NCI-H510A (cell line): ENCODE measurements around the gene PRDX6.
A peak's percentile ranks its signal among the peaks of the same experiment; 100 is the strongest.
"Not testable (repeated sequence)": the region's sequence is repeated elsewhere in the genome, so short reads cannot be mapped to it uniquely, and the experiment has no call there.

ENCODE experiments used
- DNase-seq: peaks from one replicate; lab custom pipeline; 2025; lab: John Stamatoyannopoulos, UW

The PRDX6 gene, protein sequence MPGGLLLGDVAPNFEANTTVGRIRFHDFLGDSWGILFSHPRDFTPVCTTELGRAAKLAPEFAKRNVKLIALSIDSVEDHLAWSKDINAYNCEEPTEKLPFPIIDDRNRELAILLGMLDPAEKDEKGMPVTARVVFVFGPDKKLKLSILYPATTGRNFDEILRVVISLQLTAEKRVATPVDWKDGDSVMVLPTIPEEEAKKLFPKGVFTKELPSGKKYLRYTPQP

DNA sequence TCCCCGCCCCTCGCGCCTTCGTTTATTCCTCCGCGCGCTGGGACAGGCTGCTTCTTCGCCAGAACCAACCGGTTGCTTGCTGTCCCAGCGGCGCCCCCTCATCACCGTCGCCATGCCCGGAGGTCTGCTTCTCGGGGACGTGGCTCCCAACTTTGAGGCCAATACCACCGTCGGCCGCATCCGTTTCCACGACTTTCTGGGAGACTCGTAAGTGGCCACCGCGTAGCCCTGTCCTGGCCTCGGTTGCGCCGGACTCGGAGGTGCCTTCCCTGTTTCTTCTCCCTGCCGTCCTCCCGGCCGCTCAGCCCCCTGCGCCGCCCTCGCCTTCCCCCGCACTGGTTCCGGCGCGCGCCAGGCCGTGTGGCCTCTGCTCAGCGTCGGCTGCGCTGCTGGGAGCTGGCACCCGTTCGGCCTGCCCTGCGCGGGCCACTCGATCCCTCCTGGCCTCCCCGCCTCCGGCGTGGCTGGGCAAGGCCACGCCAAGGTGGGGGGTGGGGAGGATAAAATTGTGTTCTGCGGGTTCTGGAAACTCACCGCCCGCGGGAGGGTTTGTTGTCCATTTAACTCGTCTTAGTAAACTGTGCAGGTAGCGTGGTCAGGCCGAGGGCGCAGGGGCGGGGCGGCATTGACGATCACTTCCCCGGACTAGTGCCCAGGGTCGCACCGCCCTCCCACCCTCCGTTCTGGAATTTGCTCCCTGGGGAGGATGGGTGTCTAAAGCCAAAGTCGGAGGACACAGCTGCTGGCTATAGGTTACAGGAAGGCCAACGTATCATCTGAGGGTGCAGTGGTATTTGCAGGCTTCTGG is at the start of gene PRDX6:
Gene PRDX6, plus strand, starts transcription at position 50 of the 808 bp plus-strand sequence. Its CDS starts 63 bp downstream, at position 113.
- peak; percentile 89 for DNase-seq

DNA sequence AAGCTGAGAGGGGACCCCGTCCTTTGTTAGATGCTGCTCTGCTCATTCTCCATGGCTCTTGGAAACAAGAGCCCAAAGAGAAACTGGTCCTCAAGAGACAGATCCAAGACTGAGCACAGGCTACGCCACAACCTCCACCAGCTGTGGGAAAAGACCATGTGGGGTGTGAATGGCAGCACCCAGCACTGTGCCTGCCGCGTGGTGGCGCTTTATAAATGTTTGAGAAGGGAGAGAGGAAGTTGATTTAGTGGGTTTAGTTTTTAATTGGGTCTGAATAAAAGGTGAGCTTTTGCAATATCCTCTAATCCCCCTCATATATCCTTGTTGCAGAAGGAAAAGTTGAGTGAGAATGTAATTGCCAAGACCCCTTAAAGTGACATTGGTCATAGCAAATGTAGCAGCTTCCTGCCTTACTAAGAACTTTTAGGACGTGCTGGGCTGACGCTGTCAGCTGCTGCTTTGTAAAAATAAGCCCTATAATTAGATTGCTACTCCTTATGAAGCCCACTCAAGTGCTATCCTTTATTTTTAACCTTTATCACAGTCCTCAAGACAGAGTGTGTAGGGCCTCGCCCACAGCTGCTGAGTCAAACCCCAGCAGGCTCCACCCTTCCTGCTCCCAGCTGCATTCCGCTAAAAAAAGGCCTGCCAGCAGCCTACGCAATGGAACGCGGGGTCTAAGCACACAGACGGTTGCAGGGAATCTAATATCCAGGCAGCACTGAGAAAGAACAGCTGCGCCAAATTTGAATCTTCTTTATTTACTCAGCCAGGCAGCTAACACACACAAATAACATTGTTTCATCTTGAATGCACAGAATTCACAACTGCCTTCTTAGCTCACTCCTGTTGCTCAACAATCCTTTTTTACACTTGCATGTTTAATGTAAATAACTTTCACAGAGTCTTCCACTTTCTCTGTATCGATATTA is 47.4 kb upstream of the PRDX6 start:
- no peak for DNase-seq

DNA sequence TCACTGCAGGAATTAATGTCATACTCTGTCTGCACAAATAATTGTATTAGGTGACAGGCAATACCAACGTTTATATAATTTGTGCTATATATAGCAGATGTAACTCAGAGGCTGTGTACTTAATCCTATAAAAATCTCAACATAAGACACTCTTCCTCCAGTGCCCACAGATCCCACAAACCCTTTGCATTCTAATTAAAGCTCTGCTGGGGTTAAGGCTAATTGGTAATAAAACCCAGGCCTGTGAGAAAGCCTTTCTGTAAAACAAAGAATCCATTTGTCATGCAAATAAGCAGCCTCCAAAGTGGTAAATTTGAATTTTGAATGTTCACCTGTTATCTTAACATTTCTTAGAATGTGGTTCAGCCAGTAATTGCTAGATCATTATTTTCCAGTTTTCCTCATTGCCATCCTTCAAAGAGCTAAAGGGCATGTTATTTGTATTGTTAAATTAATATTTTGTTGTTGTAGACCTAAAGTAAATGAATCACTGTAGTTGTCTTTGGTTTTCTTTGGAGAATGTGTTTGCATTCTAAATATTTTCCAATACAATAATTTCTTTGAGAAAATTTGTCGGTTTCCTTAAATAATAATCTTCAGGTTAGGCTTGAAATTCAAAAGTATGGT is 46.3 kb upstream of the PRDX6 start:
- DNase-seq: no peak

DNA sequence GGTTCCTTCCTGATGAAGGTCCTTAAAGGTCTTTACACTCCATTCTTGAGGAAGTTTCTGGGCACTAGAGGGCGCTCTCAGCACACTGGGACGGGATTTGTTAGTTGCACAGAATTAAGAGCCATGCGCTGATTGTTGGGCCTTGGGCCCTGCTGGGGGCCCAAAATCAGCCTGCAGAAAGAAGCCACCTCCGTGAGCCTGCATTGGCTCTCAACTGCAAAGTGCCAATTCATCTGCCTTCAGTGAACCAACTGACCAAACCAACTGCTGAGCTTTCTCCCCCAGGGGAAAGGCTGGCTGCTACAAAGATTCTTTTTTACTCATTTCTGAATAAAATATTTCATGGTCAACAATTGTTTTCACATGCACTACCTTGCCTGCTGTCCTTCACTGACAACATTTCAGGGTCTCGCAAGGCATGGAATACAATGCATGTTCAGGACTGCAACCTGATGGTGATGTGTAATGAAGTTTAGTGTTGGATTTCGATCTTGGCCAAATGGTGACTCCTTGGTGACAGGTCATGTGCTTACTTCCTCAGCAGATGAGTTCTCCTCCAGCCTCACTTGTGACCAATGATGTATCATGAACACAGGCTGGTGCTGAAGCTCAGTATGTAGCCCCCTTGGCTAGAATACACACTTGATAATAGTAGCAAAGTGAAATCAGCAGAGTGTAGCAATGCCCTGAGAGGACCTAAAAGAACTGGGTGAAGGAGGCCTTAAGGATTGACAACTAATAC is 45.7 kb upstream of the PRDX6 start:
- DNase-seq: peak; percentile 50

DNA sequence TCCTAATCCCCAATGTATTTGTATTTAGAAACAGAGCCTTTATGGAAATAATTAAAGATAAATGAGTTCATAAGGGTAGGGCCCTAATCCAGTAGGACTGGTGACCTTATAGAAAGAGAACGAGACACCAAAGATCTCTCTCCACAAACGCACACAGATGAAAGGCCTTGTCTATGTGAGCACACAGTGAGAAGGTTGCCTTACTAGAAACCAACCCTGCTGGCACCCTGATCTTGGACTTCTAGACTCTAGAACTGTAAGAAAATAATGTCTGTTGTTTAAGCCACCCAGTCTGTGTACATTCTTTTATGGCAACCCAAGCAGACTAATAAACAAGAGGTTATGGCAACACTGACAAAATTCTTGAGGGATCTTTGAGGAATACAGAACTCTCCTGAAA is 44.8 kb upstream of the PRDX6 start:
- DNase-seq: no peak

DNA sequence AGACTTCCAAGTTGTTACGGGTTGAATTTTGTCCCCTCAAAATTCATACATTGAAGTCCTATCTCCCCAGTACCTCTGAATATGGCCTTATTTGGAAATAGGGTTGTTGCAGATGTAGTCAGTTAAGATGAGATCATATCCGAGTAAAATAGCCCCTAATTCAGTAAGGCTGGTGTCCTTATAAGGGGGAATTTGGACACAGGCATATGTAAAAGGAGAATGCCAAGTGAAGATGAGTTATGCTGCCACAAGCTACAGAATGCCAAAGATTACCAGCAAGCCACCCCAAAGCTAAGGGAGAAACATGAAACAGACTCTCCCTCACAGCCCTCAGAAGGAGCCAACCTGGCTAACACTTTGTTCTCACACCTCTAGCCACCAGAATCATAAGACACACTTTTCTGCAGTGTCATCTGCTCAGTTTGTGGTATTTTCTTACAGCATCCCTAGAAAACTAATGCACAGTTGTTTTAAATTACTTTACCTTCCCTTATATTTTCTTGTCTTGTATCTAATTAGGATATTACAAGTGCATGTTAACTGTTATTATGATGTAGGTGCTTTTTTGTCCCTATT is 43.3 kb upstream of the PRDX6 start:
- no peak for DNase-seq

DNA sequence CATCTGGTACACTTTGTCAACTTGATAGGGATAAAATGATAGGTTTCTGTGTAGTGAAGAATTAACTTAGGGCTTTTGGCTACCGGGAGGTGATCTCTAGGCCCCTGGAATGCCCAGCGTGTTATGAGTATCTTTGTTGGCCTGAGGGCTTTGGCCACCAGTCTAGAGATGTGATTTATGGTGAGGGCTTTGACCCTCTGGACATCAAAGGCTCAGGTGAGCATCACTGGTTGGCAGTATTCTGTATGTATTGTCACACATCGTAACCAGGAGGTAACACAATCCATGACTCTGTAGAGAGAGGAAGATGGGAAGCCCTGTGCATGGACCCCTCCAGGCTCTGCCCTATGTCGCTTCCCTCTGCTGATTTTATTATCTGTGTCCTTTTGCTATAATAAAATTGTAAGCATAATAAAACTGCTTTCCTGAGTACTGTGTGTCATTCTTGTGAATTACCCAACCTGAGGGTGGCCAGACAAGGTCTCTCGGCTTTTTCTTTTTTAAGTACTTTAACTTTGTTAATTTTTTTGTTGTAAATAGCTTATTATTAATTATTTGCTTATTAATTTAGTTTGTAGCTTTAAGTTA is 40.2 kb upstream of the PRDX6 start:
- no peak for DNase-seq

DNA sequence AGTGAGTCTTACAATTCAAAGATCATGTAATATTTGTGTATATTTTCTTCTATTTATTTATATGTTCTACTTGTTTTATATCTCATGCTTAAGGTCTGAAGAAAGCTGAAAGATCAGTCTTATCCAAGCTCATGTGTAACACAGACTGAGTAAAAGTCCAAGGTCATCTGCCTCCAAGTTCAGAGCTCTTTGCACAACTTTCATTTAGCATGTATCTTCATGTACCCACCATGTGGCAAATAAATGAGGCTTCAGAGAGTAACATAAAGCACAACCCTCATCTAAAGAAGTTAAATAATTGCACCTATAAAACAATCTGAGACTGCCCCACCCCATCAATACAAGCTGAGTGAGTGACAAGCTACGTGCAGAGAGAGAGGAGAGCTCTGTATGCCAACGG is 38.5 kb upstream of the PRDX6 start:
- no peak for DNase-seq

DNA sequence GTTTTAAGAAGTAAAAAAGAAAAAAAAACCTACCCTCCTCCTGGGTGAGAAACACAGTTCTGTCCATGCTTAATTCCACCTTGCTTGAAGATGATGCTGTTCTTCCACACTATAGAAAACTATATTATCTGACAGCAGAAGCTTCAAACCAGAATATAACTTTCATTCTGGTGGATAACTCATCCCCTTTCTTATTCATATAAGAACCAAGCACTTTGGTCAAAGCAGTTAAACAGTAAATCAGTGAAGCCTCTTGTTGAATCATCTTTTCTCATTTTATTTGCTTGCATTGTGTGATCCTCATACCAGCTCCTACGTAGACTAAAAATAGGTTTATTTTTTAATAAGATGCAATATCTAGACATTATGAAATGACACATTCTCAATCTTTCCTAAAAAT is 36.7 kb upstream of the PRDX6 start:
- no peak for DNase-seq

DNA sequence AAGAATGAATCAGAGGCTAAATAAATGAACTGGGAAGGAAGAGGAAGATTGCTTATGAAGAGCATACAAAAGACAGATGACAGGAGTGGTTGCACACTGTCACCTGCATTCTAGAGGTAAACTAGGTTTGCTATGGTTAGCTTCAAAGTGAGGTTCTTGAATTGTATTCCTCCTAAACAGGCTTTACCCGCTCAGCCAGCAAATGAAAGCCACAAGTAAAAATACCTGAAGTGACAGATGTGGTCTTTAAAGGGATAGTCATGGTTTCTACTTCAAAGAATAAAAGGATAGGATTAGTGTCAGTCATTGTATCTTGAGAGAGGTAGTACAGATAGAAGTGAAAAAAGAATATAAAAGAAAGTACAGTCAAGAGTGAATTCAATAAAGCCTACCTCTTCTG is 32.4 kb upstream of the PRDX6 start:
- no peak for DNase-seq

DNA sequence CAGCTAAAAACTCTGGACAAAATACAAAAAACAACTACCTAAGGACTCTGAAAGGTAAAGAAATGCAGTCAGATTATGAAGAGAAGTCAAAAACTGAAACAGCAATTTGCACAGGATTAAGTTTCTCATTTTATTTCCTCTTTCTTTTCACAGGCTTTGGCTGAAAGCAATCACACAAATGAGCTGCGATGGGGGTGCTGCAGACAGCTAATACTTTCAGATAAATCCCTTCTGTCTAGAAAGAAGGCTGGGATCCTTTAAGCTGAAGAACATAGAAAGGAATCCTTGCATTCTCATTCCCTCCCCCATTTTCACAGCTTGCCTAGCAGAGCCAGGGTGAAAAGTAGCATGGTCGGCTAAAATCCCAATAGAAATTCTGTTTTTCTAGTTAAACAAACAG is 32.0 kb upstream of the PRDX6 start:
- no peak for DNase-seq

DNA sequence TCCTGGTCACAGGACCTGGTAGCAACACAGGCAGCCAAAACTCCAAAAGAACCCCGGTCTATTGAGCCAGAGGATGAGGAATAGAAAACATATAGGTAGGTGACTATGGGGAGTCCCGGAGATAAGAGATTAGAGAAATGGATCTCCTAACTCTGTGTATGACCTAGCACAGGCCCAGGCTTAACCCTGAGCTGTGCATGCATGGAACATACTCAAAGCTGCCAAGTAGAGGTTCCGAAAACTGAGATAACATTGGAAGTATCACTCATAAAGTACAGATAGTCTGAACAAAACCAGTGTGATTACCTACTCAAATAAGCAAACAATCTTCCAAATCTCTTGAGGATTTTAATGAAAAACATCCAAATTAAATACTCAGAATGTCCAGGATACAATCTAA is 31.5 kb upstream of the PRDX6 start:
- no peak for DNase-seq

DNA sequence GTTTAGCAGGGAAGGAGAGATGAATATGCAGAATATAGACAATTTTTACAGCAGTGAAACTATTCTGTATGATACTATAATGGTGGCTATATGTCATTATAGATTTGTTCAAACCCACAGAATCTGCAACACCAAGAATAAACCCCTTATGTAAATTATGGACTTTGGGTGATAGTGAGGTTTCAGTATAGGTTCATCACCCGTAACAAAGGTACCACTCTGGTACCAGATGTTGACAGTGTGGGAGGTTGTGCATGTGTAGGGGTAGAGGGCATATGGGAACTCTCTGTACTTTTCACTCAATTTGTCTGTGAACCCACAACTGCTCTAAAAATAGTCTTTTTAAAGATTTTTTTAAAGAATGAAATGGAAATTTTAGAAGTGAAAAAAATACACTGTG is 29.9 kb upstream of the PRDX6 start:
- DNase-seq: no peak

DNA sequence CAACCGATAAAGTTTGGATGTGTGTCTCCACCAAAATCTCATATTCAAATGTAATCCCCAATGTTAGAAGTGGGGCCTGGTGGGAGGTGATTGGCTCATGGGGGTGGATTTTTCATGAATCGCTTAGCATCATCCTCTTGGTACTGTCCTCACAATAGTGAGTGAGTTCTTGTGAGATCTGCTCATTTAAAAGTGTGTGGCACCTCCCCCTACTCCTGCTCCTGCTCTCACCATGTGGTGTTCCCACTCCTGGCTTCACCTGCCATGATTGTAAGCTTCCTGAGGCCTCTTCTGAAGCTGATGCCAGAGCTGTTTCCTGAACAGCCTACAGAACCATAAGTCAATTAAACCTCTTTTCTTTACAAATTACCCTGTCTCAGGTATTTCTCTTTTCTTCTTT is 28.2 kb upstream of the PRDX6 start:
- no peak for DNase-seq

DNA sequence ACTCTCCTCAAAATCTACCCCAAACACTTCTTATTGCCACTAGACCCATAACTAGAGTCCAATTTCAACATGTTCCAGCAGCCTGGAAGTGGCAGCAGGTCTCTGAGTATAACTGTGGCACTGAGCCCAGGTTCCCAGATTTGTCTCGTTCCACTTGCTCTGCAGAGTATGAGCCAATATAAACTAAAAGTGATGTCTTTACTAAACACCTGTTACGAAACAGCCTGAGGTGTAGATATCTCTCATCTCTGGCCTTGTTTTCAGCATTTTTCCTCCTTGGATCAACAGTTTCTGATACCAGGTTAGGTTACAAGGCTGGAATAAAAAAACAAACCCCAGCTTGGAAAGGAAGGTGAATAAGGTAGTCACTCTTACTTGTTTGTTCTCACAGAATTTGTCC is 25.2 kb upstream of the PRDX6 start:
- no peak for DNase-seq

DNA sequence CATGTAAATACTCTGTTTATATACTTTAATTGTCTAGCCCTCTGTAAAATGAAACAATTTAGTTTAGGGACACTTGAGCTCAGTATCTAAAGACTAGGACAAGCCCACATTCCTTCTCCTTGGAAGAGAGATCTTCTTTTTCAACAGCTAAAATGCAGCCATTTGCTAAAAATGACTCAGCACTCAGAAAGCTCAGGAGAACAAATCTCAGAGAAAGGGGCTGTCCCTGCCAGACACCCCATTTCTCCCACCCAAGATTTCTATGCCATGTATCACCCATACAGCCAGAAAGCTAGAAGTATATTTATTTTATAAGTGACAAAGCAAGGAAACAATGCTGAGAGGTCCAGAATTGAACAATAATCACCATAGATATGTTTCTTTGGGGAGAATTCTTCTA is 23.2 kb upstream of the PRDX6 start:
- DNase-seq: no peak

DNA sequence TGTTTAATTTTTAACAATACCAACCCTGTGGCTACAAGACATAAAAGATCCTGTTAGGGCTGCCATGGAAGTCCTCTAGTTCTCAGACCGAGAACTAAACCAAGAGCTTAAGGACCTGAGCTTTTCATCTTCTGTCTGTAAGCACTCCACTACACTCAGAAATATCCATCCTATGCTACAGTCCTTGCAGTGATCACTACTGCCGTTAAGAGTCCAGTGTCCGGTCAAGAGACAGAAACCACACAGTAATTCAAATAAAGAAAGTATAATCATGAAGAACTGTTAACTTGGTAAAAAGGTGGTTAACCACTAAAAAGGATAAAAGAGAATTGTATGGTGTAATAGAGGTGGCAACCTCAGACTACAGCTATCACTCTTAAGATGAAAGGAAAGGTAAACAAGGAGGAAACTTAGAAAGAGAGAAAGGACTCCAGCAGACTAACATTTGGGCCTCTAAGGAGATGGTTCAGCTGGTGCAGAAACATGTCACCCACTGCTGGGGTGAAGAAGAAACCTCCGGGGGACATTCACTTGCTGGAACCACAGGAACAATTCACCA is 22.1 kb upstream of the PRDX6 start:
- DNase-seq: no peak

DNA sequence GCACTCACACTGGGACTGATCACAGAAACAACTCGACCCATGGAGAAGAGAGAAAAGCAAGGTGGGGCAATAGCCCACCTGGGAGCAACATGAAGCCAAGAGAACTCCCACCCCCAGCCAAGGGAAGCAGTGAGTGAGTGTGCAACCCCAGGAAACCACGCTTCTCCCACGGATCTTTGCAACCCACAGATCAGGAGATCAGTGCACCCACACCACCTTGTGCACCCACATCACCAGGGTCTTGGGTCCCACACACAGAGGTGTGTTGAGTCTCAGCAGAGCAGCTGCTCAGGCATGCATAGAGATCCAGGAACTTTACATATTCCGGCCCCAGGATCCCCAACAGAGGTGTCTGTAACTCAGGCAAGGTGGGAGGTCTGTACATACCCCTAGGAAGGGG is 17.2 kb upstream of the PRDX6 start:
- DNase-seq: no peak

DNA sequence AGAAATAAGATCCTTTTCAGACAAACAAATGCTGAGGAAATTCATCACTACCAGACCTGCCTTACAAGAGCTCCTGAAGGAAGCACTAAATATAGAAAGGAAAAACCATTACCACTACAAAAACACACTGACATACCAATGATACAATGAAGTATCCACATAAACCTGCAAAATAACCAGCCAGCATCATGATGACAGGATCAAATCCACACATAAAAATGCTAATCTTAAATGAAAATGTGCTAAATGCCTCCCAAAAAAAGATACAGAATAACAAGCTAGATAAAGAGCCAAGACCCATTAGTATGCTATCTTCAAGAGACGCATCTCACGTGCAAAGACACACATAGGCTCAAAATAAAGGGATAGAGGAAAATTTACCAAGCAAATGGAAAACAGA is 14.5 kb upstream of the PRDX6 start:
- not testable (repeated sequence) for DNase-seq

DNA sequence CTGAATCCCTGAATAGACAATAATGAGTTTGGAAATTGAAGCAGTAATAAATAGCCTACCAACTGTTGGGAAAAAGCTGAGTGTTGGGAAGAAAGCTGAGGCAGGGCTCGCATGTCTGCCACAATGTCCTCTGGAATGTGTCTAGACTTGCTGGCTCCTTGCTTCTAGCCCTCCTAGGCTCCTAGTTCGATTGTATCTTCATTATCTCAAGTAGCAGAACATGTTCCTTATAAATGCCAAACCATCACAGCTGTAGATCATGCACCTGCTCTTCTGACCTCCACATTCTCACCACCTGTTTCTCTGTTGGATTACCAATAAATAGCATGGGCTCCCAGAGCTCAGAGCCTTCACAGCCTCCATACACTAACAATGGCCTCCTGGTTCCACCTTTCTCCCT is 12.9 kb upstream of the PRDX6 start:
- DNase-seq: not testable (repeated sequence)
